Left ventricle myocardium inferior (tissue), 1 donor: ENCODE data around the gene AMOT. TPM values are rescaled to one million over a fixed set of nuclear protein-coding genes. Genes with fewer than 3 reads are reported as not detected.

Experiments
- DNase-seq: peaks from one replicate; pipeline ENCODE4 v3.0.0-alpha.2; 2020
- H3K27ac ChIP-seq: fragments of 200-600 bp; replicated peaks from 2 replicates; pipeline ENCODE4 v1.8.0; 2021
- H3K27me3 ChIP-seq: fragments of 200-600 bp; 2 replicates; pipeline ENCODE4 v1.8.0; 2021; ENCODE audit warnings: low read depth
- H3K36me3 ChIP-seq: fragments of 200-600 bp; 2 replicates; pipeline ENCODE4 v1.8.0; 2021
- H3K4me1 ChIP-seq: fragments of 200-600 bp; 2 replicates; pipeline ENCODE4 v1.8.0; 2021
- H3K4me3 ChIP-seq: fragments of 200-600 bp; 2 replicates; pipeline ENCODE4 v1.8.0; 2021; ENCODE audit warnings: mild to moderate bottlenecking, moderate library complexity
- H3K9me3 ChIP-seq: fragments of 200-600 bp; replicated peaks from 2 replicates; pipeline ENCODE4 v1.8.0; 2021
- intact Hi-C: fragments of 100-400 bp; cut with micrococcal nuclease; formaldehyde crosslinking; loops from one replicate; pipeline ENCODE4 v1.11.0; 2022
- total RNA-seq: library from RNA; stranded (reverse); fragmentation: NEBNext Ultra II Directional; extraction: Animal tissue kit (Norgen Biotek cat#: 25700); gene quantifications from one replicate; pipeline ENCODE4 v1.2.1, GENCODE V29; 2021
- TF ChIP-seq, protein P1 (sequence below): fragments of 200-600 bp; IDR thresholded peaks from 2 replicates; pipeline ENCODE4 v1.8.0; 2021; ENCODE audit warnings: antibody characterized with exemption, mild to moderate bottlenecking, borderline replicate concordance
- donor health status: DM: no; HTN: yes; CAD: no; lungs with severe emphysema.

AMOT gene
- total RNA-seq, 1 donor from 2014 or later: 6.1 TPM

DNA sequence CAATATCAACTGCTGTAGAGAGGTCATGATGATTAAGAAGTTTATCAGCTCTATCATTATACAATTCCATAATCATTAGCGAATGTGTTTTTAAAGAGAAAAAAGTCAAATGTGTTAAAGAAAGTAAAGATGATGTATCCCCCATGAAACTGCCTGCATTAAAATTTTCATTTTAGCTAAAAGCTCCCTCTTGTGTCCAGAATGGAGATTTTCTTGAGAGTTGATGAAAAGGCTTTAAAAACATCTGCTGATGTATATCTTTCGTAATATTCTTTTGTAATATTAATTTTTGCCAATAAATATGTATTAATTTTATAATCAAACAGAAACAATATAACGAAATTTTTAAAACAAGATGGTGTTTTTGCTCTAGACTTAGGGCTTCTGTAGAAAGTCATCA lies 108.8 kb downstream of the AMOT start:
- TF ChIP-seq, protein P1, sequence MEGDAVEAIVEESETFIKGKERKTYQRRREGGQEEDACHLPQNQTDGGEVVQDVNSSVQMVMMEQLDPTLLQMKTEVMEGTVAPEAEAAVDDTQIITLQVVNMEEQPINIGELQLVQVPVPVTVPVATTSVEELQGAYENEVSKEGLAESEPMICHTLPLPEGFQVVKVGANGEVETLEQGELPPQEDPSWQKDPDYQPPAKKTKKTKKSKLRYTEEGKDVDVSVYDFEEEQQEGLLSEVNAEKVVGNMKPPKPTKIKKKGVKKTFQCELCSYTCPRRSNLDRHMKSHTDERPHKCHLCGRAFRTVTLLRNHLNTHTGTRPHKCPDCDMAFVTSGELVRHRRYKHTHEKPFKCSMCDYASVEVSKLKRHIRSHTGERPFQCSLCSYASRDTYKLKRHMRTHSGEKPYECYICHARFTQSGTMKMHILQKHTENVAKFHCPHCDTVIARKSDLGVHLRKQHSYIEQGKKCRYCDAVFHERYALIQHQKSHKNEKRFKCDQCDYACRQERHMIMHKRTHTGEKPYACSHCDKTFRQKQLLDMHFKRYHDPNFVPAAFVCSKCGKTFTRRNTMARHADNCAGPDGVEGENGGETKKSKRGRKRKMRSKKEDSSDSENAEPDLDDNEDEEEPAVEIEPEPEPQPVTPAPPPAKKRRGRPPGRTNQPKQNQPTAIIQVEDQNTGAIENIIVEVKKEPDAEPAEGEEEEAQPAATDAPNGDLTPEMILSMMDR: peak; percentile 26
- no peaks in the 10 kb centered on the region for H3K9me3 ChIP-seq
- no peak for DNase-seq

More for the DNA sequence above, 108.8 kb downstream of the AMOT start:
- Histone ChIP-seq H3K4me1 (no peaks in the 10 kb centered on the region), H3K27ac (no peak overlapping the region), H3K27me3 (no peaks in the 10 kb centered on the region), H3K36me3 (no peaks in the 10 kb centered on the region), H3K4me3 (no peak overlapping the region)
- intact Hi-C loops: no loop called here

Other genes starting within 250 kb of the AMOT start
- gene LHFPL1, start 160.9 kb downstream of the AMOT start, total RNA-seq: not detected